ENCODE results near the gene AKAP13.

Gene AKAP13

GRCh38 chr15:85631018-85631417 is 250.6 kb downstream of the AKAP13 start:
- H3K4me3 Mint-ChIP-seq, result no peak overlapping the region
- peaks cover 23% of the 10 kb centered on the region for H3K4me1 Mint-ChIP-seq
- TF ChIP-seq, protein P1, sequence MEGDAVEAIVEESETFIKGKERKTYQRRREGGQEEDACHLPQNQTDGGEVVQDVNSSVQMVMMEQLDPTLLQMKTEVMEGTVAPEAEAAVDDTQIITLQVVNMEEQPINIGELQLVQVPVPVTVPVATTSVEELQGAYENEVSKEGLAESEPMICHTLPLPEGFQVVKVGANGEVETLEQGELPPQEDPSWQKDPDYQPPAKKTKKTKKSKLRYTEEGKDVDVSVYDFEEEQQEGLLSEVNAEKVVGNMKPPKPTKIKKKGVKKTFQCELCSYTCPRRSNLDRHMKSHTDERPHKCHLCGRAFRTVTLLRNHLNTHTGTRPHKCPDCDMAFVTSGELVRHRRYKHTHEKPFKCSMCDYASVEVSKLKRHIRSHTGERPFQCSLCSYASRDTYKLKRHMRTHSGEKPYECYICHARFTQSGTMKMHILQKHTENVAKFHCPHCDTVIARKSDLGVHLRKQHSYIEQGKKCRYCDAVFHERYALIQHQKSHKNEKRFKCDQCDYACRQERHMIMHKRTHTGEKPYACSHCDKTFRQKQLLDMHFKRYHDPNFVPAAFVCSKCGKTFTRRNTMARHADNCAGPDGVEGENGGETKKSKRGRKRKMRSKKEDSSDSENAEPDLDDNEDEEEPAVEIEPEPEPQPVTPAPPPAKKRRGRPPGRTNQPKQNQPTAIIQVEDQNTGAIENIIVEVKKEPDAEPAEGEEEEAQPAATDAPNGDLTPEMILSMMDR (IDR thresholded peaks at IDR 0.05; ENCODE audit: unreplicated experiment in 3 of 3), result no peak
- no peak overlapping the region for H3K27ac Mint-ChIP-seq
- H3K36me3 Mint-ChIP-seq (ENCODE audit: low read depth), result peaks cover 19% of the 10 kb centered on the region
- no peaks in the 10 kb centered on the region for H3K9me3 Mint-ChIP-seq
- no peaks in the 10 kb centered on the region for H3K27me3 Mint-ChIP-seq (ENCODE audit: low read depth)

GRCh38 chr15:85632014-85632413 is 251.6 kb downstream of the AKAP13 start:
- TF ChIP-seq, protein P1 (IDR thresholded peaks at IDR 0.05; ENCODE audit: unreplicated experiment in 3 of 3), result no peak
- no peak overlapping the region for H3K27ac Mint-ChIP-seq
- no peaks in the 10 kb centered on the region for H3K9me3 Mint-ChIP-seq
- no peaks in the 10 kb centered on the region for H3K27me3 Mint-ChIP-seq (ENCODE audit: low read depth)
- H3K4me1 Mint-ChIP-seq, result peaks cover 17% of the 10 kb centered on the region
- H3K36me3 Mint-ChIP-seq (ENCODE audit: low read depth), result peaks cover 26% of the 10 kb centered on the region
- no peak overlapping the region for H3K4me3 Mint-ChIP-seq

DNA sequence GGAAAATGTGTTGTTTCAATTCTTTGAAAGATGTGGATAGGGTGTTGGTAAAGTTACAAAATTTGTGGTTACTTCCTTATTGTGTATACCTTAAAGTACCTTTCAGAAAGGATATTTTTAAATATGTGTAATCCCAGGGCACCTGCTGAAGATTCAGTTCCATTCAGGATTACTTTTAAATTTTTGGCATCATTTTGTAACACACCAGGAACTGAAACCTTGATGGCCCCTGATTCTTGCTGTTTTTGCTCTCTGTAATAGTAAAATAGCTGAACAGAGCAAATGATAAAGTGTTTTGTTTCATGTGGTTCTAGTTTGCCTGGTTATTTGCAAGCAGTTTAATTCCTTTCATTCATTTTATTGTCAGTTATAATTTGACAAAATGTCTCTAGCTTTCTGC is 253.5 kb downstream of the AKAP13 start:
- no peaks in the 10 kb centered on the region for H3K9me3 Mint-ChIP-seq
- no peak overlapping the region for H3K27ac Mint-ChIP-seq
- TF ChIP-seq, protein P1 (IDR thresholded peaks at IDR 0.05; ENCODE audit: unreplicated experiment in 3 of 3), result no peak
- peaks cover 30% of the 10 kb centered on the region for H3K36me3 Mint-ChIP-seq (ENCODE audit: low read depth)
- no peaks in the 10 kb centered on the region for H3K27me3 Mint-ChIP-seq (ENCODE audit: low read depth)
- H3K4me1 Mint-ChIP-seq, result peaks cover 10% of the 10 kb centered on the region
- no peak overlapping the region for H3K4me3 Mint-ChIP-seq

- Mint-ChIP-seq H3K9me3 (no peaks in the 10 kb centered on the region), H3K27ac (no peak overlapping the region), H3K4me3 (no peak overlapping the region), H3K27me3 (ENCODE audit: low read depth) (no peaks in the 10 kb centered on the region), H3K4me1 (peaks cover 16% of the 10 kb centered on the region), H3K36me3 (ENCODE audit: low read depth) (peaks cover 37% of the 10 kb centered on the region)
- TF ChIP-seq, protein P1 (IDR thresholded peaks at IDR 0.05; ENCODE audit: unreplicated experiment in 3 of 3), result no peak
Observed at GRCh38 chr15:85636351-85636750, 255.9 kb downstream of the AKAP13 start.

- TF ChIP-seq, protein P1 (IDR thresholded peaks at IDR 0.05; ENCODE audit: unreplicated experiment in 3 of 3), result no peak
- Mint-ChIP-seq H3K27me3 (ENCODE audit: low read depth) (no peaks in the 10 kb centered on the region), H3K27ac (peak overlapping the region in 1 of 3 experiments; percentile 31)
Observed at GRCh38 chr15:85639752-85640381, 259.5 kb downstream of the AKAP13 start.

DNA sequence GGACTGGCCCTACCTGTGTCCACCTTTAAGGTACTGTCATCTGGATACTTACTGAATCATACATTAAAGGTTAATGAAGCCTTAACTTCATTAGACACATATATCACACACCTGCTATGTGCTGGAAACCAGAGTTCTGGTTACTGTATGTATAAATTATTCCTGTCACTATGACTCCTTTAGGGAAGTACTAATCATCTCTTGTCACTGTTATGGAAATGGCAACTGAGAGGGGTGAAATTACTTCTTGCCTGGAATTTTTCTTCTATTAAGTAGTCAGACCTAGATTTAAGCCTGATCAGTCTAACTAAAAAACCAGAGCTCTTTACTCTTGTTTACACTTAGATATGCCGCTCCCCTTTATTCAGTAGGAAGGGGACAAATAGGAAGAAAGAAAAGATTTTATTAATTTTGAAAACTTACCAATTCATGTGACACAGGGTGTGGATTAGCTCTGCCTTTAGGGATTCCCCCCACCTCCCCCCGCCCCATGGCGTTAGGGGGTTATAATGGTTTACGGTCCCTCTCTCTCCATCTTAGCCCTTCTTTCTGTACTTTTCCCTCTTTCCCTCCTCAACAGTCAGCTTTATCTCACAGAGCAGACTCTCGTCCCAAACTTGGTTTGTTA is 261.8 kb downstream of the AKAP13 start:
- TF ChIP-seq, protein P1 (IDR thresholded peaks at IDR 0.05; ENCODE audit: unreplicated experiment in 3 of 3), result no peak
- H3K36me3 Mint-ChIP-seq (ENCODE audit: low read depth), result peaks cover 45% of the 10 kb centered on the region
- peaks cover 38% of the 10 kb centered on the region for H3K4me1 Mint-ChIP-seq
- no peaks in the 10 kb centered on the region for H3K9me3 Mint-ChIP-seq
- peak overlapping the region; percentile 89 to 96 (median 95) for H3K27ac Mint-ChIP-seq
- peak overlapping the region; percentile 24 to 34 (median 26) for H3K4me3 Mint-ChIP-seq
- no peaks in the 10 kb centered on the region for H3K27me3 Mint-ChIP-seq (ENCODE audit: low read depth)

More at GRCh38 chr15:85639752-85640381, 259.5 kb downstream of the AKAP13 start:
- no peak overlapping the region for H3K4me3 Mint-ChIP-seq
- peaks cover 38% of the 10 kb centered on the region for H3K4me1 Mint-ChIP-seq
- no peaks in the 10 kb centered on the region for H3K9me3 Mint-ChIP-seq
- H3K36me3 Mint-ChIP-seq (ENCODE audit: low read depth), result peaks cover 36% of the 10 kb centered on the region
